MM.1S (cell line): ENCODE data around the gene TMEM132E.

Source experiments
- CTCF ChIP-seq: fragments of 300-600 bp; sonication (generic); IDR thresholded peaks from 2 replicates; pipeline ENCODE4 v1.5.1; 2016; ENCODE audit warnings: antibody characterized with exemption, low read length, mixed read lengths
- EZH2 ChIP-seq: fragments of 300-600 bp; sonication (generic); optimal IDR thresholded peaks from 2 replicates; pipeline ENCODE3; 2017; ENCODE audit warnings: low read depth, mild to moderate bottlenecking, antibody characterized with exemption, low read length, mixed read lengths

GRCh38 chr17:34582901-34583245 is 3.5 kb downstream of the TMEM132E start:
- no peak for TF ChIP-seq EZH2
- no peak for TF ChIP-seq CTCF
